ENCODE data around the gene AP1G2.
"Not testable (repeated sequence)": the region's sequence is repeated elsewhere in the genome, so short reads cannot be mapped to it uniquely, and the experiment has no call there.

Gene AP1G2

GRCh38 chr14:23545740-23546365, 21.7 kb downstream of the AP1G2 start:
- no peaks in the 10 kb centered on the region for H3K9me3 Mint-ChIP-seq
- H3K4me3 Mint-ChIP-seq: no peak overlapping the region
- H3K4me1 Mint-ChIP-seq: no peaks in the 10 kb centered on the region
- no peaks in the 10 kb centered on the region for H3K36me3 Mint-ChIP-seq (ENCODE audit: insufficient read depth)
- DNase-seq (ENCODE audit: low spot score in 2 of 2) (no peak), ATAC-seq (replicated peaks; ENCODE audit: extremely low read depth, poor library complexity, severe bottlenecking) (no peak)
- no peaks in the 10 kb centered on the region for H3K27me3 Mint-ChIP-seq
- no peak overlapping the region for H3K27ac Mint-ChIP-seq (ENCODE audit: low read depth)

GRCh38 chr14:23544511-23545447, 22.8 kb downstream of the AP1G2 start:
- Mint-ChIP-seq H3K9me3 (no peaks in the 10 kb centered on the region), H3K27ac (ENCODE audit: low read depth) (no peak overlapping the region)

GRCh38 chr14:23543403-23543802, 24.2 kb downstream of the AP1G2 start:
- Mint-ChIP-seq H3K4me3 (no peak overlapping the region), H3K9me3 (no peaks in the 10 kb centered on the region)

More at GRCh38 chr14:23544511-23545447, 22.8 kb downstream of the AP1G2 start:
- ATAC-seq (replicated peaks; ENCODE audit: extremely low read depth, poor library complexity, severe bottlenecking) (no peak), DNase-seq (ENCODE audit: low spot score in 2 of 2) (no peak)
- Mint-ChIP-seq H3K36me3 (ENCODE audit: insufficient read depth) (no peaks in the 10 kb centered on the region), H3K4me1 (no peaks in the 10 kb centered on the region), H3K27me3 (no peaks in the 10 kb centered on the region), H3K4me3 (no peak overlapping the region)

GRCh38 chr14:23542261-23542660, 25.3 kb downstream of the AP1G2 start:
- Mint-ChIP-seq H3K4me1 (no peaks in the 10 kb centered on the region), H3K4me3 (no peak overlapping the region), H3K9me3 (no peaks in the 10 kb centered on the region), H3K27ac (ENCODE audit: low read depth) (no peak overlapping the region), H3K36me3 (ENCODE audit: insufficient read depth) (no peaks in the 10 kb centered on the region), H3K27me3 (no peaks in the 10 kb centered on the region)
- ATAC-seq (replicated peaks; ENCODE audit: extremely low read depth, poor library complexity, severe bottlenecking) (no peak), DNase-seq (ENCODE audit: low spot score in 2 of 2) (no peak)

More at GRCh38 chr14:23543403-23543802, 24.2 kb downstream of the AP1G2 start:
- Mint-ChIP-seq H3K36me3 (ENCODE audit: insufficient read depth) (no peaks in the 10 kb centered on the region), H3K27me3 (no peaks in the 10 kb centered on the region), H3K4me1 (no peaks in the 10 kb centered on the region), H3K27ac (ENCODE audit: low read depth) (no peak overlapping the region)
- DNase-seq (ENCODE audit: low spot score in 2 of 2): no peak
- no peak for ATAC-seq (replicated peaks; ENCODE audit: extremely low read depth, poor library complexity, severe bottlenecking)

GRCh38 chr14:23540141-23540469, 27.5 kb downstream of the AP1G2 start:
- DNase-seq (ENCODE audit: low spot score in 2 of 2) (no peak), ATAC-seq (replicated peaks; ENCODE audit: extremely low read depth, poor library complexity, severe bottlenecking) (no peak)
- no peaks in the 10 kb centered on the region for H3K9me3 Mint-ChIP-seq
- no peak overlapping the region for H3K27ac Mint-ChIP-seq (ENCODE audit: low read depth)
- H3K27me3 Mint-ChIP-seq: no peaks in the 10 kb centered on the region
- H3K36me3 Mint-ChIP-seq (ENCODE audit: insufficient read depth): no peaks in the 10 kb centered on the region
- no peak overlapping the region for H3K4me3 Mint-ChIP-seq
- H3K4me1 Mint-ChIP-seq: no peaks in the 10 kb centered on the region

GRCh38 chr14:23539248-23540140, 28.1 kb downstream of the AP1G2 start:
- Mint-ChIP-seq H3K4me3 (no peak overlapping the region), H3K9me3 (no peaks in the 10 kb centered on the region), H3K36me3 (ENCODE audit: insufficient read depth) (no peaks in the 10 kb centered on the region), H3K27ac (ENCODE audit: low read depth) (peak overlapping the region; percentile 16), H3K4me1 (no peaks in the 10 kb centered on the region), H3K27me3 (no peaks in the 10 kb centered on the region)
- no peak for DNase-seq (ENCODE audit: low spot score in 2 of 2)
- ATAC-seq (replicated peaks; ENCODE audit: extremely low read depth, poor library complexity, severe bottlenecking): no peak

GRCh38 chr14:23538785-23539184, 28.8 kb downstream of the AP1G2 start:
- DNase-seq (ENCODE audit: low spot score in 2 of 2) (no peak), ATAC-seq (replicated peaks; ENCODE audit: extremely low read depth, poor library complexity, severe bottlenecking) (no peak)
- Mint-ChIP-seq H3K9me3 (no peaks in the 10 kb centered on the region), H3K4me3 (no peak overlapping the region), H3K36me3 (ENCODE audit: insufficient read depth) (no peaks in the 10 kb centered on the region), H3K27me3 (no peaks in the 10 kb centered on the region), H3K27ac (ENCODE audit: low read depth) (no peak overlapping the region), H3K4me1 (no peaks in the 10 kb centered on the region)

- Mint-ChIP-seq H3K27ac (ENCODE audit: low read depth) (no peak overlapping the region), H3K4me1 (no peaks in the 10 kb centered on the region), H3K36me3 (ENCODE audit: insufficient read depth) (no peaks in the 10 kb centered on the region), H3K9me3 (no peaks in the 10 kb centered on the region), H3K4me3 (no peak overlapping the region), H3K27me3 (no peaks in the 10 kb centered on the region)
- no peak for ATAC-seq (replicated peaks; ENCODE audit: extremely low read depth, poor library complexity, severe bottlenecking)
- no peak for DNase-seq (ENCODE audit: low spot score in 2 of 2)
These were observed 29.4 kb downstream of the AP1G2 start for GRCh38 chr14:23538050-23538718.

GRCh38 chr14:23537351-23538049, 30.1 kb downstream of the AP1G2 start:
- Mint-ChIP-seq H3K4me3 (no peak overlapping the region), H3K27me3 (no peaks in the 10 kb centered on the region), H3K4me1 (no peaks in the 10 kb centered on the region), H3K27ac (ENCODE audit: low read depth) (no peak overlapping the region), H3K36me3 (ENCODE audit: insufficient read depth) (no peaks in the 10 kb centered on the region), H3K9me3 (no peaks in the 10 kb centered on the region)
- DNase-seq (ENCODE audit: low spot score in 2 of 2): no peak
- ATAC-seq (replicated peaks; ENCODE audit: extremely low read depth, poor library complexity, severe bottlenecking): no peak

DNA sequence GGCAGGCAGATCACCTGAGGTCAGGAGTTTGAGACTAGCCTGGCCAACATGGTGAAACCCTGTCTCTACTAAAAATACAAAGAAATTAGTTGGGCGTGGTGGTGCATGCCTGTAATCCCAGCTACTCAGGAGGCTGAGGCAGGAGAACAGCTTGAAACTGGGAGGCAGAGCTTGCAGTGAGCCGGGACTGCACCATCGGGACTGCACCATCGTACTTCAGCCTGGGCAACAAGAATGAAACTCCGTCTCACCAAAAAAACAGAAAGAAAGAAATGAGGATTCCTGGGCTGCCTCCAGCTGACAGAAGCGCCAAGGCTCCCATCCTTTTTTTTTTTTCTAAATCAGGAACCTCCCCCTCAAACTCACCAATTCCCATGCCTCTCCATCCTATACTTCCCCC, 30.7 kb downstream of the AP1G2 start:
- H3K4me1 Mint-ChIP-seq; H3K4me3 Mint-ChIP-seq; H3K27me3 Mint-ChIP-seq; H3K36me3 Mint-ChIP-seq (ENCODE audit: insufficient read depth); H3K27ac Mint-ChIP-seq (ENCODE audit: low read depth); H3K9me3 Mint-ChIP-seq; DNase-seq (ENCODE audit: low spot score in 2 of 2); ATAC-seq (replicated peaks; ENCODE audit: extremely low read depth, poor library complexity, severe bottlenecking): not testable (repeated sequence)

GRCh38 chr14:23536494-23536893, 31.1 kb downstream of the AP1G2 start:
- ATAC-seq (replicated peaks; ENCODE audit: extremely low read depth, poor library complexity, severe bottlenecking) (no peak), DNase-seq (ENCODE audit: low spot score in 2 of 2) (no peak)
- Mint-ChIP-seq H3K27ac (ENCODE audit: low read depth) (no peak overlapping the region), H3K36me3 (ENCODE audit: insufficient read depth) (no peaks in the 10 kb centered on the region), H3K27me3 (no peaks in the 10 kb centered on the region), H3K9me3 (no peaks in the 10 kb centered on the region), H3K4me3 (no peak overlapping the region), H3K4me1 (no peaks in the 10 kb centered on the region)

DNA sequence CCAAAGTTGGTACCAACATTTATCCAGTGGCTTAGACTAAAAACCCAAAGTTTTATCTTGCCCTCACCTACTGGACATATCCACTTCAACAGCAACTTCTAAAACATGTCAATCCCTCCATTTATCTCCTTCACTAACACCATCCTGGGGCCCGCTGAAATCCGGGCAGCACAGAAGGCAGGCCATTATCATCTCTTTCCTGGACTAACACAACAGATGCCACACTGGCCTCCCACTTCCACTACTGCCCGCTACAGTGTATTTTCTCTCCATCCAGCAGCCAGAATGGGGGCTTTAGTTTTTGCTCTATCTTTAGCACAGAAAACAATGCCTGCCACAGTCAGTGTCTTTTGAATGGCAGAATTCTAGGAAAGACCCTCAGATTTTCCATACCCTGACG, 31.6 kb downstream of the AP1G2 start:
- ATAC-seq (replicated peaks; ENCODE audit: extremely low read depth, poor library complexity, severe bottlenecking): no peak
- Mint-ChIP-seq H3K4me1 (no peaks in the 10 kb centered on the region), H3K36me3 (ENCODE audit: insufficient read depth) (no peaks in the 10 kb centered on the region), H3K4me3 (no peak overlapping the region), H3K27ac (ENCODE audit: low read depth) (no peak overlapping the region), H3K27me3 (no peaks in the 10 kb centered on the region), H3K9me3 (no peaks in the 10 kb centered on the region)
- DNase-seq (ENCODE audit: low spot score in 2 of 2): no peak

Measured in central memory CD8-positive, alpha-beta T cell (primary cell).